ENCODE data around the gene TSPAN10. TPM values are rescaled to one million over a fixed set of nuclear protein-coding genes. Genes with fewer than 3 reads are reported as not detected.

The TSPAN10 gene
- 1.1 TPM for total RNA-seq
- long read RNA-seq, partial matches to known transcripts = 0 of 2 reads
- long read RNA-seq, other reads (novel, unspliced or antisense) = 1 of 2 reads

- Histone ChIP-seq H3K27ac (peak within 1 kb of the TSS; percentile 91), H3K4me1 (peaks cover 32% of the 10 kb centered on the region), H3K36me3 (no peaks in the 10 kb centered on the region), H3K4me3 (peak within 1 kb of the TSS; percentile 74), H3K9me3 (no peaks in the 10 kb centered on the region), H3K27me3 (ENCODE audit: low read depth) (no peaks in the 10 kb centered on the region)
- ATAC-seq (peak; percentile 90 to 96), DNase-seq (peak; percentile 88)
- TF ChIP-seq CTCF (IDR thresholded peaks at IDR 0.05) = no peak
- intact Hi-C loops (cut with DNase I) = no loop called here
These were observed at the start of gene TSPAN10, which contains the start of gene NPLOC4 for GRCh38 chr17:81636505-81637288. Gene TSPAN10, plus strand, starts transcription at chr17:81637196. Its CDS starts 5,217 bp downstream, at chr17:81642413. Gene NPLOC4, minus strand, starts transcription at chr17:81637112. Its CDS starts 182 bp downstream, at chr17:81636930.

GRCh38 chr17:81589612-81590011, 47.4 kb upstream of the TSPAN10 start:
- H3K27ac ChIP-seq = no peak overlapping the region
- no peaks in the 10 kb centered on the region for H3K4me1 ChIP-seq
- no peak for TF ChIP-seq CTCF (IDR thresholded peaks at IDR 0.05)
- intact Hi-C loops (cut with DNase I) = no loop called here
- peaks cover 99% of the 10 kb centered on the region for H3K36me3 ChIP-seq
- no peaks in the 10 kb centered on the region for H3K27me3 ChIP-seq (ENCODE audit: low read depth)
- DNase-seq = no peak
- no peaks in the 10 kb centered on the region for H3K9me3 ChIP-seq
- no peak for ATAC-seq
- no peak overlapping the region for H3K4me3 ChIP-seq

- intact Hi-C loops (cut with DNase I) = no loop called here
- no peak overlapping the region for H3K27ac ChIP-seq
- TF ChIP-seq CTCF (IDR thresholded peaks at IDR 0.05) = no peak
- no peak for DNase-seq
- H3K36me3 ChIP-seq = peaks cover 100% of the 10 kb centered on the region
- ATAC-seq = no peak
- no peaks in the 10 kb centered on the region for H3K9me3 ChIP-seq
- no peak overlapping the region for H3K4me3 ChIP-seq
- no peaks in the 10 kb centered on the region for H3K4me1 ChIP-seq
- no peaks in the 10 kb centered on the region for H3K27me3 ChIP-seq (ENCODE audit: low read depth)
These were observed 46.9 kb upstream of the TSPAN10 start for GRCh38 chr17:81590121-81590520.

- H3K27me3 ChIP-seq (ENCODE audit: low read depth) = no peaks in the 10 kb centered on the region
- no peak for ATAC-seq
- TF ChIP-seq CTCF (IDR thresholded peaks at IDR 0.05) = no peak
- peaks cover 100% of the 10 kb centered on the region for H3K36me3 ChIP-seq
- intact Hi-C loops (cut with DNase I) = no loop called here
- H3K4me1 ChIP-seq = no peaks in the 10 kb centered on the region
- peak; percentile 20 for DNase-seq
- no peaks in the 10 kb centered on the region for H3K9me3 ChIP-seq
- H3K27ac ChIP-seq = no peak overlapping the region
- H3K4me3 ChIP-seq = no peak overlapping the region
These were observed 45.0 kb upstream of the TSPAN10 start for GRCh38 chr17:81591971-81592370.

- intact Hi-C loops (cut with DNase I) = no loop called here
- no peak for TF ChIP-seq CTCF (IDR thresholded peaks at IDR 0.05)
These were observed 43.7 kb upstream of the TSPAN10 start for GRCh38 chr17:81593105-81593871.

More at GRCh38 chr17:81593105-81593871, 43.7 kb upstream of the TSPAN10 start:
- Histone ChIP-seq H3K4me1 (no peaks in the 10 kb centered on the region), H3K36me3 (peaks cover 100% of the 10 kb centered on the region), H3K27ac (no peak overlapping the region), H3K9me3 (no peaks in the 10 kb centered on the region), H3K27me3 (ENCODE audit: low read depth) (no peaks in the 10 kb centered on the region), H3K4me3 (no peak overlapping the region)
- no peak for ATAC-seq
- DNase-seq = no peak
